ENCODE data around the gene LAMB1.
"Not testable (repeated sequence)": the region's sequence is repeated elsewhere in the genome, so short reads cannot be mapped to it uniquely, and the experiment has no call there.

LAMB1 gene

DNA sequence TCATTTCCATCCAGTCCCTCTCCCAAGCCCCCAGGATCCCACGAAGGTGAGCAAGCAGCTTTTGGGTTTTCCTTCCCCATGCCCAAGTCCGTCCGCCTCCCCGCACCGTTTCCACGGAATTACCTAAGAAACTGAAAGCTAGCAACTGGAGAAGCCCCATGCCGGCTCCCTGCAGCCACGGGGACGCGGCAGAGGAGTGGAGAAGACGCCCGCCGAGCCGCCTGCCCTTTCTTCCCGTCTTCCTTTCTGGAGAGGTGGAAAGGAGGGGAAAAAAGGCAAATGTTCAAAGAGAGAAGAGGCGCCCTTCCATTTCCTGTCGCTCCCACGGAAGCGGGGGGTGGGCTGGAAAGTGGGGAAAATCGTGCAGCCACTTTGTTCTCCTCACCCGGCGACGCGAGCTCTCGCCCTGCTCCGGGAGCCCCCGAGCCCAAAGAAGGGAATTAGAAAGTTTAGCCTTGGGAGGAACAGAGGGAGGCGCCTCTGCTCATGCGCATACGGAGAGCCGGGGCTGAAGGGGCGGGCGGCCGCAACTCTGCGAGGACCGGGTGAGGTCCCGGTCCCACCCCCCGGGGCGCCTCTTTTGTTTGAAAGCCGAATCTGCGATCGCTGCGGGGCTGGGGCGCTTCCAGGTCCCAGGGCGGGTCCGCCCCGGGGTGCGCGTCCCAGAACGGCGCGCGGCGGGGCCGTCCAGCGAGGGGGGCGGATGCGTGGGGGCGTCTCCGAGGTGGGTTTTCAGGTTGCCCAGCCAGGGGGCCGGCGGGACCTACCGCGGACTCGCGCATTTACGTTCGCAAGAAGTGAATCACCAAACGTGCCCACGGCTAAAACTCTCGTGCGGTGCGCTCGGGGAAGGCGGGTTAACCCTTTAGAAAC, at the start of gene LAMB1:
TSS of gene LAMB1 (minus strand) at position 436 of the 873 bp plus-strand sequence. CDS start at position 160, 276 bp downstream.
- DNase-seq (ENCODE audit: low read depth in 3 of 3): peak in 1 of 3 experiments; percentile 19

DNA sequence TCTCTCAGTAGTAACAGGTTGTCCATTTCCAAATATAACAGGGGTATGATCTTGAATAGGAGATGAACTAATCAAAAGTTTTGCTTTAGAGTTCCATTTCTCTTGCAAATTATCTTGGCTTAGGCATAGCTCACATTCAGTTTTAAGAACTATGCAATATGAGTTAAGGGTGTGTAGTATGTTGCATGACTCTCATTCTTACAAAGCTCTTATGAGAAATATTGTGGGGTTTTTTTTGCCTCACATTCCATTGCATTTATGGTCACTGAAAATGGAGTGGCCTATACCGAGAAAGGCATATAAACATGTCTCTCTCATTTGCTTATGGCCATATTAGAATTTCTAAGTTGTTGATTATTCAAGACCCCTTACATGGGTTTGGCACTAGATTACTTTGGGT, 48.5 kb upstream of the LAMB1 start:
- no peak for DNase-seq (ENCODE audit: low read depth in 3 of 3)

- no peak for DNase-seq (ENCODE audit: low read depth in 3 of 3)
These were observed 47.0 kb upstream of the LAMB1 start for GRCh38 chr7:108049962-108050361.

- no peak for DNase-seq (ENCODE audit: low read depth in 3 of 3)
These were observed 45.5 kb upstream of the LAMB1 start for GRCh38 chr7:108048422-108048821.

DNA sequence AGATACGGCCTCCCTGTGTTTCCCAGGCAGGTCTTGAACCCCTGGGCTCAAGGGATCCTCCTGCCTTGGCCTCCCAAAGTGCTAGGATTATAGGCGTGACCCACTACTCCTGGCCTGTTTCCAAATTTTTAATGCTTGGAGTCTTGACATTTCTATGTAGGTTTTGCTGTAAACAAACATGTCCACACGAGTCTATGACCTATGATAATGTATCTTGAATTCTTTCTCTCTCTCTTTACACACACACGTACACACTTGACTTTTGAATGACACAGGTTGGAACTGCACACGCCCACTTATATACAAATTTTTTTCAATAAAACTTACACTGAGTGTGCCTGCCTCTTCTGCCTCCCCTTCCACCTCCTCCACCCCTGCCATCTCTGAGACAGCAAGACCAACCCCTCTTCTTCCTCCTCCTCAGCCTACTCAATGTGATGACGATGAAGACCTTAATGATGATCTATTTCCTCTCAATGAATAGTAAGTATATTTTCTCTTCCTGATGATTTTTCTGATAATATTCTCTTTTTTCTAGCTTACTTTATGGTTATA, 44.1 kb upstream of the LAMB1 start:
- no peak for DNase-seq (ENCODE audit: low read depth in 3 of 3)

DNA sequence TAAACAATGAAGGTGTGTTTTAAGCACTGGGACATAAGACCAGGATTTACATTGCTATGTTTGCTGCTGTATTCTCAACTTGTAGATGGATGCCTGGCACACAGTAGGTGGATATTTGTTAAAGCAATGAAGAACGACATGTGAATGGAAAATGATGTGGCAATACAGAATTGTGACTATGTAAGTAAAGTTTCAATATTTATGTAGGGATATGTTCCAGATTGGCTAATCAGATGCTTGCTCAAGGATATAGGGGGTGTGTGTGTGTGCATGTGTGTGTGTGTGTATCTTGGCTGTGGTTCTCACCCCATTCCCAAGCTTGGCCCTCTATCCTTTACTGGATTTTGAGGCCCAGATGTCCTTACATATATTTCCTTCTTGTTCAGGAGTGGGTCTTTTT, 42.7 kb upstream of the LAMB1 start:
- DNase-seq (ENCODE audit: low read depth in 3 of 3): no peak

- DNase-seq (ENCODE audit: low read depth in 3 of 3): no peak
These were observed 42.2 kb upstream of the LAMB1 start for GRCh38 chr7:108045154-108045553.

- no peak for DNase-seq (ENCODE audit: low read depth in 3 of 3)
These were observed 41.4 kb upstream of the LAMB1 start for GRCh38 chr7:108044345-108044744.

- DNase-seq (ENCODE audit: low read depth in 3 of 3): no peak
These were observed 36.0 kb upstream of the LAMB1 start for GRCh38 chr7:108038986-108039385.

DNA sequence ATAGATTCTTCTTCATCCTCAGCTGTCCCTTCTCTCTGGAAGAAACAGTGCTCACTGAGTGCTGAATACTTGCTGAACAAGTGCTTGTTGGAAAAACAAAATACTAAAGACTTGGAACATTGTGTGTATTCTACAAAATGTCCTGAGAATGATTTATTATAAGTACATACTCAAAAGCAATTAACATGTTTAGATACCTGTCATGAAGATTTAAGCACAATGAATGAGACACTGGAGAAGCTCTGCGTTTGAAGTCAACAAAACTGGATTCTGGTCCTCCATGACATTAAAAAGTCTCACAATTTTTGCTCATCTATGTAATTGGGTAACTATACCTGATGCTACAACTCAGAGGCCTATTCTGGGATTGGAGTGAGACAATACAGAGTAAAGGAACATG, 34.8 kb upstream of the LAMB1 start:
- DNase-seq (ENCODE audit: low read depth in 3 of 3): no peak

DNA sequence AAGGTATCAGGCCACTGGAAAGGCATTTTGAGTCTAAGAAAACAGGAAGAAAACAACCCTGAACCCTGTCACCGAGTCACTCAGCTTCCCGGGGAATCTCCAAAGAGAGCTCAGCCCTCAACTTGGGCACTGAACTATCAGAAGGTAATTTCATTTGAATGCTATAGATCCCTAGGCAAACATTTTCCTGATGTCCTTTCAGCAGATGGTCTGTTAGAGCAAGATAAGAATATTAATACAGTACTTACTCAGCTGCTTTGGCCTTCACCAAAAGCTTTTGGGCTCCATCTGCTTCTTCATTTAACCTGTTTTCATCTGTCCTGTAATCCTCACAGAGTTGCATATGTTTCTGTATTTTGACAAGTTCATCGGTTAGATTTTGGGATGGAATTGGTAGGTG, 34.2 kb upstream of the LAMB1 start:
- DNase-seq (ENCODE audit: low read depth in 3 of 3): no peak

- no peak for DNase-seq (ENCODE audit: low read depth in 3 of 3)
These were observed 31.6 kb upstream of the LAMB1 start for GRCh38 chr7:108034586-108034985.

DNA sequence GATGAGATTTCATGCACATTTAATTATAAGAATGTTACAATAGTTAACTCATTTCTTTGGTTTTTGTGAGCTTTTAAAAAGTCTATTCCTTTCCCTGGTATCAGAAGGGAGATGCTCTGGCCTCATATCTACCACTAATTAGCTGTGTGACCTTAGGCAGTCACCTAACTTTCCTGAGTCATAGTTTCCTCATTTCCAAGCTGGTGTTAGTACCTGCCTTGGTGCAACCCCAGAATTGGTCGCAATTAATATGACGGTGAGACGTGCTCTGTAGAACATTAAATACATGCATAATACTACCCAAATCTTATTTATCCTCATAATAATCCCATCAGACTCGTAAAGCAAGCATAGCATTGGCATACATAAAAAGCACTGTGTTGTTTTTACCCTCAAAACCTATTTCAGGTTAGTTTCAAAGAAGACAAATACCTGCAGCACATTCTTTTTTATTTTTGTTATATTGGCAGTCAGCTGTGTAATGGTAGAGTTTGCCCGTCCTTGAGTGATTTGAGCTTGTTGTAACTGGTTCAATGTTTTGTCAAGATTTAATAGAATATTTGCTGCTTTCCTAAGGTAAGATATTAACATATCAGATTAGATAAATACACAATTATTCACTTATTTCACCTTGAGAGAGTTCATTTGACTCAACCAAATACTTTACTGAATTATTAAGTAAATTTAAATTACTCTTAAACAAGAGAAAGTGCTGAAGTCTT, 31.0 kb upstream of the LAMB1 start:
- DNase-seq (ENCODE audit: low read depth in 3 of 3): no peak

- not testable (repeated sequence) for DNase-seq (ENCODE audit: low read depth in 3 of 3)
These were observed 30.3 kb upstream of the LAMB1 start for GRCh38 chr7:108033309-108033708.

- no peak for DNase-seq (ENCODE audit: low read depth in 3 of 3)
These were observed 27.6 kb upstream of the LAMB1 start for GRCh38 chr7:108030516-108030915.

DNA sequence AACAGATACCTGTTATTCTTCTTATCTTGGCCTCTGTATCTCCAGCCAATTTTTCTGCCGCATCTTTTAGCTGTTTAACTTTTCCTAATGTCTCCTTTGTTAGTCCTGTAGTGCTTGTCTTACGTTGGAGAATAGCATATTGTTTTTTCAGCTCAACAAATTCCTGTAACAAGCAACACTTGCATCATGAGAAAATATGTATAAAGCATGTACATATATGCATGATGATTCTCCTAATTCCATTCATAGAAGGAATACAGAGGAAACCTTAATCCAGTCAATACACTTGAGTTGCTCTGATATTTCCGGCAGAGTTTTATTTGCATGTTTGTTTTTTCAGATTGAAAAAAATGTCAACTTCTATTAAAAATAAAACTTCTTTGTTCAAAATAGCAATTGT, 26.1 kb upstream of the LAMB1 start:
- no peak for DNase-seq (ENCODE audit: low read depth in 3 of 3)

DNA sequence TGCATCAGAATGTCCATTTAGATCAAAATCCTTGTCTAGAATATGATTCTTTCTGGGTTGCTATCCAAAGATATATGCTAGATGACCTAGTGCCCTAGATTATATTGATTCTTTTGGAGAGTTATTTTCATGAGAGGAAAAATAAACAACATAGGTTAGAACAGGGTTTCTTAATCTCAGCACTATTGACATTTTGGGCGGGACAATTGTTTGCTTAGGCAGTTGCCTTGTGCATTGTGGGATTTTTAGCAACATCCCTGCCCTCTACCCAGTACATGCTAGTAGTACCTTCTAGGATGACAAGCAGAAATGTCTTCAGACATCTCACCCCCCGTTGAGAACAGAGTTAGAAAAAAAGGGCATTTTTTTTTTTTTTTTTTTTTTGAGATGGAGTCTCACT, 25.1 kb upstream of the LAMB1 start:
- no peak for DNase-seq (ENCODE audit: low read depth in 3 of 3)

DNA sequence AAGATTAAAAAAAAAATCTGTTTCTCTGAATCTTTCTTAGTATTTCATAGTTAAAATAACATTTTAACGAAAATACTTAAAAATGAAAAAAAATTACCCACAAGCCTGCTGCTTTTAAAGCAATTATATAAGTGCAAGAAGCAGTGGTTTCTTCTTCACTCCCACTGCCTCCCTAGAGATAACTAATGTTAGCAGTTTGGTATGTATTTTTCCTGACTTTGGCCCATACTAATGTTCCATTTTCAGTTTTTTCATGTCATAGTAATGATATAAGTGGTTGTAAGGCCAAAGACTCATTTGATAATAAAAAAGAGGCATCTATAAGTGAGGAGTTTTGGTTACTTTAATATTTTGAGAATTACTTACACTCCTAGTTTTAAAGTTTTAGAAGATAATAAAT, 24.3 kb upstream of the LAMB1 start:
- no peak for DNase-seq (ENCODE audit: low read depth in 3 of 3)

DNA sequence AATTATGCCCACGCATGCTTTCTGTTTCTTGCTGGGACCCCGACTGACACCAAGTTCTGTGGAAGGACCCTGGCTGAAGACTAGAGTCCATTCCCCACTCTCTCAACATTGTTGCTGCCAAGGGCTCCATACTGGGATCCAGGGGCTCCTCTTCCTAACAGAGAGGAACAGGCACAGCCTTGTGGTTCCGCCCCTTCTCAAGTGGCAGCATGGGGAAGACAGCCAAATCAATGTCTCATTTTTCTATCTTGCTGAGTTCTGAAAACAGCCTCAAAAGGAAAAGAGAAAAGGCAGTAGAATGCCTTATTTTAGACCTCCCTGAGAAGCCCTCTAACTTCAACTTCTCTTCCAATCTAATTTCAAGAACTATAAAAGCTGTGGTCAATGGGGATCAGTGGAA, 23.7 kb upstream of the LAMB1 start:
- no peak for DNase-seq (ENCODE audit: low read depth in 3 of 3)

DNA sequence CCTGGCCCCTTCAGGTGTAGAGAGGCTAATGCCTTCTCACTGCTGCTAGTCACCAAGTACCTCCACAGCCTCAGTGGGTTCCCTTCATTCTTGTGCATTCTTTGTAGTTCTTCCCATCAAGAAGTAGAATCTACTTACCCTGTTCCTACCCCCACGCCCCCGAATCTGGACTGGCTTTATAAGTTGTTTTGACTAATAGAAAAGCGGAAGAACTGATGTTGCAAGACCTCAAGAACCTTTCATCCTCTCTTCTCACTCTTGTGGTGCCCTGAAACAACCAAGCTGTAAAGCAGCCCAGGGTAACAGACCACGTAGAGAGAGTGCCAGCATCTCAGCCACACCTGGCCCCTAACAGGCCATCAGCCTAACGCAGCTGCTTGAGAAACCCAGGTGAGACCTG, 23.2 kb upstream of the LAMB1 start:
- no peak for DNase-seq (ENCODE audit: low read depth in 3 of 3)

GRCh38 chr7:108024538-108024937, 21.6 kb upstream of the LAMB1 start:
- no peak for DNase-seq (ENCODE audit: low read depth in 3 of 3)

DNA sequence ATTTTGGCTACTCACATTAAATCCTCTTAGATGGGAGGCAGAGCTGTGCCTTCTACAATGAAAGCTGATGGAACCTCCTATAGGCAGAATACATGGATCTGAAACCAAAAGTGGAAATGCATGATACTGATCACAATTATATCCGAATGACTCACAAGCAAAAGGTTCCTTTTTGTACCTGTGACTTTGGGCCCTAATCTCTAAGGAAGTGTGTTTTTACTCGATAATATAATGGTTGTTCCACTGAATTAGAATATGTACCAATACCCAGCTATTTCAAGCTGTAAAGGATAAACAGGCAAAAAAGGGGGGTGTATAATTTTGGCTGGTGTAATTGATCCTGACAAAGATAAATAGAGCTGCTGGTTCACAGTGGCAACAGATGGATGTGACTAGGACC, 17.6 kb upstream of the LAMB1 start:
- DNase-seq (ENCODE audit: low read depth in 3 of 3): no peak

GRCh38 chr7:108018668-108019067, 15.7 kb upstream of the LAMB1 start:
- DNase-seq (ENCODE audit: low read depth in 3 of 3): no peak

Data from stimulated activated CD4-positive, alpha-beta T cell treated with anti-CD3 and anti-CD28 coated beads, TNF-alpha, amount 100 ng/mL, for 24 hours (primary cell).